Loucy (cell line): ENCODE measurements around the gene LIMA1.
"Not testable (repeated sequence)": the region's sequence is repeated elsewhere in the genome, so short reads cannot be mapped to it uniquely, and the experiment has no call there.

Source experiments
- H2AFZ ChIP-seq: fragments of 200-600 bp; sonication (generic); 2 replicates; pipeline ENCODE4 v1.6.0; 2016; ENCODE audit warnings: antibody characterized with exemption, mild to moderate bottlenecking, low read length, moderate library complexity
- H3F3A ChIP-seq: fragments of 200-600 bp; 2 replicates; pipeline ENCODE4 v1.6.0; 2016; ENCODE audit warnings: antibody characterized with exemption, low read depth, mild to moderate bottlenecking
- H3K27me3 ChIP-seq: fragments of 200-600 bp; sonication (generic); 2 replicates; pipeline ENCODE4 v1.6.1; 2014; ENCODE audit warnings: low read length, mild to moderate bottlenecking; ENCODE audit not compliant: insufficient read depth, poor library complexity, severe bottlenecking
- H3K36me3 ChIP-seq: fragments of 200-600 bp; sonication (generic); 2 replicates; pipeline ENCODE4 v1.6.1; 2016; ENCODE audit warnings: low read length; ENCODE audit not compliant: insufficient read depth
- H3K4me1 ChIP-seq: fragments of 200-600 bp; sonication (generic); 2 replicates; pipeline ENCODE4 v1.5.1; 2014; ENCODE audit warnings: low read length, mild to moderate bottlenecking; ENCODE audit not compliant: insufficient read depth, poor library complexity, severe bottlenecking
- H3K4me2 ChIP-seq: fragments of 200-600 bp; sonication (generic); 2 replicates; pipeline ENCODE4 v1.6.0; 2014; ENCODE audit warnings: antibody characterized with exemption, low read length, low read depth, mild to moderate bottlenecking; ENCODE audit not compliant: poor library complexity, severe bottlenecking
- H3K4me3 ChIP-seq: fragments of 200-600 bp; sonication (generic); 2 replicates; pipeline ENCODE4 v1.5.1; 2014; ENCODE audit warnings: low read length, mild to moderate bottlenecking, mixed read lengths; ENCODE audit not compliant: poor library complexity, severe bottlenecking
- H3K79me2 ChIP-seq: fragments of 200-600 bp; sonication (generic); 2 replicates; pipeline ENCODE4 v1.6.1; 2014; ENCODE audit warnings: low read length; ENCODE audit not compliant: insufficient read depth
- H3K9ac ChIP-seq: fragments of 200-600 bp; sonication (generic); 2 replicates; pipeline ENCODE4 v1.6.0; 2014; ENCODE audit warnings: mild to moderate bottlenecking, low read depth, low read length, moderate library complexity; ENCODE audit not compliant: poor library complexity, severe bottlenecking
- H3K9me2 ChIP-seq: fragments of 200-600 bp; sonication (generic); replicated peaks from 2 replicates; pipeline ENCODE4 v1.6.1; 2016; ENCODE audit warnings: low read depth, low read length, mixed read lengths
- H3K9me3 ChIP-seq: fragments of 200-600 bp; sonication (generic); 2 replicates; pipeline ENCODE4 v1.6.1; 2014; ENCODE audit warnings: mild to moderate bottlenecking, antibody characterized with exemption, low read length, low read depth; ENCODE audit not compliant: insufficient read depth
- H4K20me1 ChIP-seq: fragments of 200-600 bp; sonication (generic); 2 replicates; pipeline ENCODE4 v1.6.0; 2014; ENCODE audit warnings: antibody characterized with exemption, low read length, mild to moderate bottlenecking; ENCODE audit not compliant: insufficient read depth, poor library complexity, severe bottlenecking
- EZH2phosphoT487 ChIP-seq: fragments of 200-600 bp; IDR thresholded peaks from 2 replicates; pipeline ENCODE4 v1.6.1; 2018; ENCODE audit warnings: antibody characterized with exemption, mild to moderate bottlenecking, moderate library complexity, borderline replicate concordance
- TF ChIP-seq, protein P1 (sequence below): fragments of 200-600 bp; sonication (generic); conservative IDR thresholded peaks from 2 replicates; pipeline ENCODE4 v1.5.1; 2014; ENCODE audit warnings: mild to moderate bottlenecking, antibody characterized with exemption, low read length

LIMA1 gene

GRCh38 chr12:50283229-50283923 lies at the start of gene LIMA1:
LIMA1 (minus strand) TSS chr12:50283520; CDS start chr12:50248751, 34,769 bp downstream.
- TF ChIP-seq, protein P1, sequence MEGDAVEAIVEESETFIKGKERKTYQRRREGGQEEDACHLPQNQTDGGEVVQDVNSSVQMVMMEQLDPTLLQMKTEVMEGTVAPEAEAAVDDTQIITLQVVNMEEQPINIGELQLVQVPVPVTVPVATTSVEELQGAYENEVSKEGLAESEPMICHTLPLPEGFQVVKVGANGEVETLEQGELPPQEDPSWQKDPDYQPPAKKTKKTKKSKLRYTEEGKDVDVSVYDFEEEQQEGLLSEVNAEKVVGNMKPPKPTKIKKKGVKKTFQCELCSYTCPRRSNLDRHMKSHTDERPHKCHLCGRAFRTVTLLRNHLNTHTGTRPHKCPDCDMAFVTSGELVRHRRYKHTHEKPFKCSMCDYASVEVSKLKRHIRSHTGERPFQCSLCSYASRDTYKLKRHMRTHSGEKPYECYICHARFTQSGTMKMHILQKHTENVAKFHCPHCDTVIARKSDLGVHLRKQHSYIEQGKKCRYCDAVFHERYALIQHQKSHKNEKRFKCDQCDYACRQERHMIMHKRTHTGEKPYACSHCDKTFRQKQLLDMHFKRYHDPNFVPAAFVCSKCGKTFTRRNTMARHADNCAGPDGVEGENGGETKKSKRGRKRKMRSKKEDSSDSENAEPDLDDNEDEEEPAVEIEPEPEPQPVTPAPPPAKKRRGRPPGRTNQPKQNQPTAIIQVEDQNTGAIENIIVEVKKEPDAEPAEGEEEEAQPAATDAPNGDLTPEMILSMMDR, result no peak
- TF ChIP-seq EZH2phosphoT487, result no peak
- H3K79me2 ChIP-seq, result peaks cover 15% of the 10 kb centered on the region; the same call in 1 of the 2 replicates
- H3K4me1 ChIP-seq, result peaks cover 27% of the 10 kb centered on the region
- H3K9me2 ChIP-seq, result no peaks in the 10 kb centered on the region
- no peaks in the 10 kb centered on the region for H3K36me3 ChIP-seq
- H3K4me3 ChIP-seq, result peak within 1 kb of the TSS; percentile 92
- H4K20me1 ChIP-seq, result no peaks in the 10 kb centered on the region
- H3K27me3 ChIP-seq, result no peaks in the 10 kb centered on the region
- H3K9me3 ChIP-seq, result no peaks in the 10 kb centered on the region
- no peaks in the 10 kb centered on the region for H3F3A ChIP-seq
- H3K9ac ChIP-seq, result peak within 1 kb of the TSS; percentile 83
- peak within 1 kb of the TSS; percentile 96 for H2AFZ ChIP-seq
- peak within 1 kb of the TSS; percentile 97 for H3K4me2 ChIP-seq

GRCh38 chr12:50331745-50332144 lies 48.4 kb upstream of the LIMA1 start:
- Histone ChIP-seq H3F3A (no peaks in the 10 kb centered on the region), H3K4me3 (no peak overlapping the region), H3K4me1 (no peaks in the 10 kb centered on the region), H3K9ac (no peak overlapping the region), H3K27me3 (no peaks in the 10 kb centered on the region), H4K20me1 (no peaks in the 10 kb centered on the region), H3K36me3 (no peaks in the 10 kb centered on the region), H2AFZ (no peak overlapping the region), H3K9me3 (no peaks in the 10 kb centered on the region), H3K9me2 (no peaks in the 10 kb centered on the region), H3K79me2 (no peaks in the 10 kb centered on the region), H3K4me2 (no peak overlapping the region)
- TF ChIP-seq, protein P1, result no peak

GRCh38 chr12:50328664-50329063 lies 45.3 kb upstream of the LIMA1 start:
- not testable (repeated sequence) for H3K4me2 ChIP-seq, H3K79me2 ChIP-seq, H3K9me2 ChIP-seq, H3K4me1 ChIP-seq, H3K27me3 ChIP-seq, H3K9ac ChIP-seq, H3K36me3 ChIP-seq, H4K20me1 ChIP-seq, H2AFZ ChIP-seq, H3F3A ChIP-seq, H3K9me3 ChIP-seq, H3K4me3 ChIP-seq
